B cell (primary cell): ENCODE results near the gene PGA3. TPM values are rescaled to one million over a fixed set of nuclear protein-coding genes. Genes with fewer than 3 reads are reported as not detected.
"Not testable (repeated sequence)": the region's sequence is repeated elsewhere in the genome, so short reads cannot be mapped to it uniquely, and the experiment has no call there.

ENCODE experiments used
- ATAC-seq: fragments of 200-7000 bp; cut with Tn5 transposase; one replicate; pipeline ENCODE4 v1.10.0; 2021; ENCODE audit warnings: low read depth, mild to moderate bottlenecking, moderate number of reproducible peaks, moderate library complexity
- CTCF ChIA-PET: fragments of 350-600 bp; sonication (Branson Sonifier 250); formaldehyde crosslinking; loops from one replicate; lab custom pipeline; 2021; ENCODE audit warnings: antibody characterized with exemption, inconsistent platforms; lab: Charles Lee
- POLR2A ChIA-PET: fragments of 350-600 bp; sonication (Branson Sonifier 250); formaldehyde crosslinking; loops from one replicate; lab custom pipeline; 2021; ENCODE audit warnings: antibody characterized with exemption; lab: Charles Lee
- DNase-seq: peaks from one replicate; pipeline ENCODE4 v3.0.0; 2013
- H2AFZ ChIP-seq: 2 replicates; pipeline ENCODE4 v1.6.1; 2012; ENCODE audit warnings: mild to moderate bottlenecking, low read depth, low read length; ENCODE audit not compliant: insufficient read depth, poor library complexity, severe bottlenecking
- H3K27ac ChIP-seq, 2 donors: 1 replicate in 1 of 2; 2 replicates in 1 of 2; pipeline ENCODE4 v1.5.1; 2012 to 2013; ENCODE audit warnings: low read length in 2 of 2, mild to moderate bottlenecking in 2 of 2, moderate library complexity in 1 of 2
- H3K27me3 ChIP-seq, 4 experiments: fragments of 200-600 bp in 1 of 4; sonication (generic) in 1 of 4; replicated peaks in 1 of 4; 1 replicate in 2 of 4; 2 replicates in 2 of 4; pipeline versions ENCODE4 v1.6.1 to v1.7.0; 2013 to 2016; ENCODE audit warnings: low read length in 3 of 4, mild to moderate bottlenecking in 2 of 4, mixed read lengths in 1 of 4, moderate library complexity in 1 of 4; ENCODE audit not compliant: insufficient read depth in 4 of 4, control insufficient read depth in 3 of 4; ENCODE audit errors: control extremely low read depth in 1 of 4
- H3K36me3 ChIP-seq, 2 experiments: replicated peaks in 1 of 2; 1 replicate in 1 of 2; 2 replicates in 1 of 2; pipeline versions ENCODE4 v1.6.1 to v1.7.1; 2013; ENCODE audit warnings: low read length in 1 of 2; ENCODE audit not compliant: insufficient read depth in 2 of 2, control insufficient read depth in 1 of 2; ENCODE audit errors: control extremely low read depth in 1 of 2, extremely low read depth in 1 of 2
- H3K4me1 ChIP-seq, 2 donors: fragments of 200-600 bp in 1 of 2; sonication (generic) in 1 of 2; 1 replicate in 1 of 2; 2 replicates in 1 of 2; pipeline versions ENCODE4 v1.5.1 to v1.6.1; 2013 to 2017; ENCODE audit warnings: low read length in 2 of 2; ENCODE audit not compliant: control insufficient read depth in 2 of 2, insufficient read depth in 2 of 2
- H3K4me2 ChIP-seq: replicated peaks from 2 replicates; pipeline ENCODE3; 2012; ENCODE audit warnings: mild to moderate bottlenecking, low read depth, low read length; ENCODE audit not compliant: poor library complexity, severe bottlenecking
- H3K4me3 ChIP-seq, 5 experiments: fragments of 200-600 bp in 1 of 5; sonication (generic) in 1 of 5; 1 replicate in 3 of 5; 2 replicates in 2 of 5; pipeline versions ENCODE4 v1.5.1 to v1.7.0; 2011 to 2016; ENCODE audit warnings: low read length in 4 of 5, mild to moderate bottlenecking in 4 of 5, low read depth in 2 of 5, control low read depth in 1 of 5, moderate library complexity in 1 of 5; ENCODE audit not compliant: insufficient read depth in 1 of 5; ENCODE audit errors: control extremely low read depth in 1 of 5, extremely low read depth in 1 of 5
- H3K79me2 ChIP-seq: fragments of 200-600 bp; sonication (generic); one replicate; pipeline ENCODE4 v1.6.0; 2016; ENCODE audit warnings: low read length; ENCODE audit not compliant: control insufficient read depth, insufficient read depth
- H3K9ac ChIP-seq: fragments of 200-600 bp; sonication (generic); 2 replicates; pipeline ENCODE4 v1.6.1; 2017; ENCODE audit warnings: mild to moderate bottlenecking, low read length, moderate library complexity
- H3K9me3 ChIP-seq, 3 donors: one replicate each; pipeline versions ENCODE4 v1.6.1 to v1.7.1; 2013; ENCODE audit warnings: low read length in 2 of 3; ENCODE audit not compliant: control insufficient read depth in 2 of 3, insufficient read depth in 1 of 3; ENCODE audit errors: control extremely low read depth in 1 of 3
- H4K20me1 ChIP-seq: 2 replicates; pipeline ENCODE4 v1.6.0; 2012; ENCODE audit warnings: mild to moderate bottlenecking, low read length; ENCODE audit not compliant: insufficient read depth, control insufficient read depth, poor library complexity, severe bottlenecking
- H3K27ac Mint-ChIP-seq: one replicate; pipeline ENCODE4 v1.8.0; 2021; ENCODE audit warnings: mixed read lengths
- H3K27me3 Mint-ChIP-seq: one replicate; pipeline ENCODE4 v1.8.0; 2021; ENCODE audit warnings: mixed read lengths
- H3K4me1 Mint-ChIP-seq: one replicate; pipeline ENCODE4 v1.8.0; 2021; ENCODE audit warnings: mixed read lengths
- H3K4me3 Mint-ChIP-seq: one replicate; pipeline ENCODE4 v1.8.0; 2021; ENCODE audit warnings: mixed read lengths
- H3K9me3 Mint-ChIP-seq: one replicate; pipeline ENCODE4 v1.8.0; 2022; ENCODE audit warnings: mixed read lengths; ENCODE audit not compliant: insufficient read depth
- WGBS: methylation state at CpG from one replicate; pipeline ENCODE4 v1.1.5; 2013; ENCODE audit warnings: missing lambda C conversion rate; ENCODE audit not compliant: insufficient coverage; 5-methylcytosine and 5-hydroxymethylcytosine counted together
- intact Hi-C: fragments of 100-400 bp; cut with micrococcal nuclease; formaldehyde crosslinking; loops from one replicate; pipeline ENCODE4 v1.10.0; 2022
- polyA plus RNA-seq: library from polyadenylated mRNA; depleted of rRNA; stranded (reverse); fragments of >200 nt; gene quantifications from 2 replicates; pipeline ENCODE4 v1.2.3, GENCODE V29; 2012
- total RNA-seq, 2 donors: library from RNA; stranded (reverse); fragments of 120-200 nt in 1 of 2; gene quantifications; 1 replicate in 1 of 2; 2 replicates in 1 of 2; pipeline versions ENCODE4 v1.2.3 to v1.2.4, GENCODE V29; 2013 to 2022

Gene PGA3
- total and polyA plus RNA-seq, 2 donors (not counting 1 experiment from before 2014, with no cell fraction given): not detected

DNA sequence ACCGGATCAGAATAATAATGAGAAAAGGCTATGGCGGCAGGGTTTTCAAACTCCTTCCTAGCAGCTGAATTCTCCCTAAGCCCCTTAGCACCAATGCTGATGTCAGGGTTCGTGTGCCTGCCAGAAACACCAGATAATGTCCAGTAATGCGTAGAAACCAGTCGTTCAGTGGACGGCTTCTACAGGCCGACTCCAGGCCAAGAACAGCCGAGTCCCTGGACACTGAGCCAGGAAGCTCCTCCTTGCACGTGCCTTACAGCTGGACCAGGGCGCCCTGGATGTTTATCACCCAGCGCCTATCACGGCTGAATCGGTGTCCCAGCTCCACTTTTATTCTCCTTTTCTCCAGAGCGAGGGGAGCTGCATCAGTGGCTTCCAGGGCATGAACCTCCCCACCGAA, 27.7 kb downstream of the PGA3 start:
- ATAC-seq, H3K27ac Mint-ChIP-seq, H4K20me1 ChIP-seq, H3K27ac ChIP-seq, H3K9me3 Mint-ChIP-seq, H3K27me3 Mint-ChIP-seq, H3K9ac ChIP-seq, H3K4me3 ChIP-seq, H3K36me3 ChIP-seq, H3K4me3 Mint-ChIP-seq, DNase-seq, H3K4me1 ChIP-seq, POLR2A ChIA-PET, H3K9me3 ChIP-seq, H2AFZ ChIP-seq, H3K27me3 ChIP-seq, H3K4me1 Mint-ChIP-seq, H3K79me2 ChIP-seq, H3K4me2 ChIP-seq, CTCF ChIA-PET, intact Hi-C loops: not testable (repeated sequence)
- WGBS: no CpG with 5 or more reads among the region's 15 CpGs

DNA sequence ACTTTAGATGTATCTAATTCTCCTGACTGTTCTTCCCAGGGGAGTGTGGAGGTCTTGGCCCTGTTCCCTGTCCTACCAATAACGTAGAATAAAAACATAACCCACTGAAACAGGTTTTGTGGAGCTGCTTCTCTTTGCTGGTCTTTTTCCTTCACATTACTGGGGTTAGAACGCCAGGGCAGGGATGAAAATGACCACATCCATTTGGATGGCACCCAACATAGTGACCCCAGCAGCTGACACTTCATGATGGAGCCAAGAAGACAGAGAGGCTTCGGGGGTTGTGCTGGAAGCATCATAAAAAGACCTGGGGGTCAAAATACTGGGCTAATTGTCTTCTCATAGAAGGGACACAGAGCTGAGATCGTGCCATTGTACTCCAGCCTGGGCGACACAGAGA, 28.3 kb downstream of the PGA3 start:
- H3K4me3 ChIP-seq, ATAC-seq, H3K4me3 Mint-ChIP-seq, H2AFZ ChIP-seq, H3K27ac Mint-ChIP-seq, H3K79me2 ChIP-seq, H3K27me3 ChIP-seq, H3K9me3 Mint-ChIP-seq, H3K27me3 Mint-ChIP-seq, H3K36me3 ChIP-seq, H4K20me1 ChIP-seq, H3K9me3 ChIP-seq, intact Hi-C loops, CTCF ChIA-PET, H3K4me1 Mint-ChIP-seq, H3K4me2 ChIP-seq, H3K4me1 ChIP-seq, POLR2A ChIA-PET, DNase-seq, H3K9ac ChIP-seq, H3K27ac ChIP-seq: not testable (repeated sequence)
- WGBS: no CpG with 5 or more reads among the region's 5 CpGs

DNA sequence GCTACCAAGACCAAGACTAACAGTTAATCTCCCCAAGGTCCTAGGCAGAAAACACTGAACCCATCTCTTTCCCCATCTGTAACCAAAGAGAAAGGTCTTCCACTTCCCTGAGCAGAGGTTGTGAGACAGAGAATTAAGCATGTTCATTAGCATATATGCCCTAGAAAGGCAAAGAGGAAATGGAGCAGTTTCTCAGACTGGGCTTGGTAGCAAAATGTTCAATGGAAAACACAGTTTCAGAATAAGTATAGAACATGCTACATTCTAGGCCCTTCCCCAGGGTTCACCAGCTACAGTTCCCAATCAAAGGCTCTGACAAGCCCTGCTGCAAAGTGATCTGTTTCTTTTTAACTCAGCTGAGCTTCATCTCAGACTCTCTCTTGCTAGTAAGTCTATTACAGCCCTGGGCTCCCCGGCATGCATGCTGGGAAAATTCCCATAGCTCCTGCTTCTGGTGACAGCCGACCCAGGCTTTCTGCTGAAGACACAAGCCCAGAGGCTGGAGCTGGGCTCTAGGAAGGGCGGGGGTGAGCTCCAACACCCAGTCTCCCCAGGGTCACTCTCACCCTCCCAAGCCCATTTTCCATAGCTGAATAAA, 29.3 kb downstream of the PGA3 start:
- no CpG with 5 or more reads among the region's 3 CpGs for WGBS
- H3K36me3 ChIP-seq, H3K9me3 Mint-ChIP-seq, H3K9ac ChIP-seq, H3K4me3 Mint-ChIP-seq, H2AFZ ChIP-seq, intact Hi-C loops, H3K27ac Mint-ChIP-seq, H3K4me3 ChIP-seq, POLR2A ChIA-PET, CTCF ChIA-PET, DNase-seq, H3K27me3 Mint-ChIP-seq, H3K4me1 ChIP-seq, H3K9me3 ChIP-seq, H3K4me1 Mint-ChIP-seq, H3K27me3 ChIP-seq, H3K79me2 ChIP-seq, H4K20me1 ChIP-seq, H3K4me2 ChIP-seq, H3K27ac ChIP-seq, ATAC-seq: not testable (repeated sequence)

DNA sequence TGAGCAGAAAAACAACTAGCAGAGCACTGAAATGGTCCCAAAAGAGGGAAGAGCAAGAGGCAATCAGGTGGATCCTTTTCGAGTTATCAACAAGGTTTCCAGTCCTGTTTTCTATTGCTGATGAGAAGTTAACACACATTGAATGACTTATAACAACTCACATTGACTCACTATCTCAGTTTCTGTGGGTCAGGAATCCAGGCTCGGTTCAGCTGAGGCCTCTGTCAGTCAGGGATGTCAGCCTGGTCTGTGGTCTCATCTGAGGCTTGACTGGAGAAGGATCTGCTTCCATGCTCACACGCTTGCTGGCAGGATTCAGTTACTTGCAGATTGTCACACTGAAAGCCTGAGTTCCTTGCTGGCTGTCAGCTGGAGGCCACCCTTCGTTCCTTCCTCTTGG, 33.8 kb downstream of the PGA3 start:
- H3K27ac ChIP-seq, POLR2A ChIA-PET, H3K36me3 ChIP-seq, H3K4me1 Mint-ChIP-seq, intact Hi-C loops, DNase-seq, H3K79me2 ChIP-seq, H2AFZ ChIP-seq, H3K27me3 Mint-ChIP-seq, H3K9me3 Mint-ChIP-seq, H3K4me2 ChIP-seq, H3K27me3 ChIP-seq, CTCF ChIA-PET, H3K9ac ChIP-seq, H3K9me3 ChIP-seq, H3K4me1 ChIP-seq, H3K4me3 ChIP-seq, H3K27ac Mint-ChIP-seq, H4K20me1 ChIP-seq, ATAC-seq, H3K4me3 Mint-ChIP-seq: not testable (repeated sequence)
- WGBS: no CpG with 5 or more reads among the region's 4 CpGs
